Stimulated activated CD4-positive, alpha-beta T cell treated with anti-CD3 and anti-CD28 coated beads, Interleukin-4, amount 100 ng/mL, for 48 hours (primary cell): ENCODE measurements around the gene DNAJC22.
"Not testable (repeated sequence)": the region's sequence is repeated elsewhere in the genome, so short reads cannot be mapped to it uniquely, and the experiment has no call there.

Source experiments
- DNase-seq, 2 donors: peaks; one replicate each; pipeline ENCODE4 v3.0.0-alpha.2; 2020; ENCODE audit warnings: low read depth in 2 of 2

DNAJC22 gene

GRCh38 chr12:49331380-49332222 lies 15.1 kb upstream of the DNAJC22 start:
- DNase-seq = no peak

DNA sequence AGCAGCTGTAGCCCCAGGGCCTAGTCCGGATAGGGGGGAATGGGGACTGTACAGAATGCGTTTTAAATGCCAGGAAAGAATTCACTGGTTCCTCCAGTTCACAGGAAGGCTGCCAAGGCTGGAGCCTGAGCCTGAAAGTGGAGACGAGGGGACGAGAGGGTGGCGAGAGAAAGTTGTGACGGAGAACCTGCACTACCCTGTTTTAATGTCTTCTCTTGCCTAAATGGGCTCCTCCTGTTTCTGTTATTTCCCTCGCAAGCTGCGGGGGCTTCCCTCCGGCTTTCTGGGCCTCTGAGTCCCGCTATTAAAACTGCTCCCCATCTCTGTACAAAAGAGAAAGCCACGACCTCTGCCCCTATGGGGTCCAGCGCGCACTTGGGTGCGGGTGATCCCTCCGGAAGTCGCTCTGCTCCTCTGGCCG lies 14.2 kb upstream of the DNAJC22 start:
- DNase-seq = no peak

DNA sequence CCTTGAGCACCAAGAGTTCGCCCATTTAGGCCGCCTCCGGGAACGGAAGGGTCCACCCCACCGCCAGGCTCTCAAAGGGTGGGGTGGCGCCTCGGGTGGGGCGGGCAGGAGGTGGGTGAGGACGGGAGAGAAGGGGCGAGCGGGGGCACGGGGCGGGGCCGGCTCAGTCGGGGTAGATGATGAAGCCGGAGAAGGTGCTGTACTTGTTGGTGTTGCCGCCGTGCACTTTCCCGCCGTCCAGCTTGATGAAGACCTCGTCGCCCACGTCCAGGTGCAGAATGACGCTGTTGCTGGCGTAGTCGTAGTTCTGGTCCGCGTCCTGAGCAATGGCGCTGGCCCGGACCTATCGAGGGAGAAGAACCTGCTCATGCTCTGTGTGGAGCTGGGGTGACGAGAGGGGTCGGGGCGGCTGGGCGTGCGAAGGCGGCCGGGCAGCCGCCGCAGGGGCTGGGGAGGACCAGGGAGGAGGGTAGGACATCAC lies 13.8 kb upstream of the DNAJC22 start:
- DNase-seq = no peak

DNA sequence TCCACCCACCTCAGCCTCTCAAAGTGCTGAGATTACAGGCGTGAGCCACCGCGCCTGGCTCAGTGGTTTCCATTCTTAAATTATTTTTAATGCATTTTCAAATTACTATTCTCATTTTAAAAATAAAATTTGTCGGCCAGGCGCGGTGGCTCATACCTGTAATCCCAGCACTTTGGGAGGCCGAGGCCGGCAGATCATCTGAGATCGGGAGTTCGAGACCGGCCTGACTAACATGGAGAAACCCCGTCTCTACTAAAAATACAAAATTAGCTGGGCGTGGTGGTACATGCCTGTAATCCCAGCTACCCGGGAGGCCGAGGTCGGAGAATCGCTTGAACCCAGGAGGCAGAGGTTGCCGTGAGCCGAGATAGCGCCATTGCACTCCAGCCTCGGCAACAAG lies 12.9 kb upstream of the DNAJC22 start:
- DNase-seq = not testable (repeated sequence)

- DNase-seq = no peak
Measured at GRCh38 chr12:49334226-49334625, 12.5 kb upstream of the DNAJC22 start.

GRCh38 chr12:49334681-49335080 lies 12.0 kb upstream of the DNAJC22 start:
- DNase-seq = no peak

- no peak for DNase-seq
Measured at GRCh38 chr12:49335118-49335954, 11.4 kb upstream of the DNAJC22 start.

DNA sequence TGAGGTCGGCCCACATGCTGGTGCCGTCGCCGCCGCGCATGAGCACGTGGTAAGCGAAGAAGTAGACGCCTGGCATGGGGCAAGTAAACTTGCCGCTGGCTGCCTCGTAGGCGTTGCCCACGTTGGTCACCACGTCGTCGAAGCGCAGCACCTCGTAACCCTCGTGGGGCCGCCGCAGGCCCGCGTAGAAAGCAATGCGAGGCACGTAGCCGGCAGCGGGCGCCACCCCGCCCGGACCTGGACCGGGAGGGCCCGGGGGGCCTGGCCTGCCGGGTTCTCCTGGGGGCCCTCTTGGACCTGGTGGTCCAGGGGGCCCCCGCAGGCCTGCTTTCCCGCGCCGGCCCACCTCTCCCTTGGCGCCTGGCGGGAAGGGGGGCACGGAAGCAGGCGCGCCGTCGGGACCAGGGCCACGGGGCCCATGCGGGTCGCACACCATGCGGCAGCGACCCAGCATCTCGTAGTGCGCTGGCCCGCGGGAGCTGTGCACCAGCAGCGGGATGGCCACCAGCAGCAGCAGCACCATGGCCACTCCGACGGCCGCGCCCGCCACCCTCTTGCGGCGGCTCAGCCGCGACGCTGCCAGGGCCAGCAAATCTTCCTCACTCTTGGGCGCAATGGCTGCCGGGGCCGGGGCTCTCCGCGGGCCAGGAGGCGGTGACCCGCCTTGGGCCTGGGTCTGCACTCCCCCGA lies 10.6 kb upstream of the DNAJC22 start:
- no peak for DNase-seq

GRCh38 chr12:49336645-49337584 lies 9.8 kb upstream of the DNAJC22 start, which contains the start of gene C1QL4:
Gene C1QL4 (minus strand): TSS chr12:49337188. CDS start chr12:49336477, 711 bp downstream.
- peak; percentile 83 to 89 for DNase-seq

DNA sequence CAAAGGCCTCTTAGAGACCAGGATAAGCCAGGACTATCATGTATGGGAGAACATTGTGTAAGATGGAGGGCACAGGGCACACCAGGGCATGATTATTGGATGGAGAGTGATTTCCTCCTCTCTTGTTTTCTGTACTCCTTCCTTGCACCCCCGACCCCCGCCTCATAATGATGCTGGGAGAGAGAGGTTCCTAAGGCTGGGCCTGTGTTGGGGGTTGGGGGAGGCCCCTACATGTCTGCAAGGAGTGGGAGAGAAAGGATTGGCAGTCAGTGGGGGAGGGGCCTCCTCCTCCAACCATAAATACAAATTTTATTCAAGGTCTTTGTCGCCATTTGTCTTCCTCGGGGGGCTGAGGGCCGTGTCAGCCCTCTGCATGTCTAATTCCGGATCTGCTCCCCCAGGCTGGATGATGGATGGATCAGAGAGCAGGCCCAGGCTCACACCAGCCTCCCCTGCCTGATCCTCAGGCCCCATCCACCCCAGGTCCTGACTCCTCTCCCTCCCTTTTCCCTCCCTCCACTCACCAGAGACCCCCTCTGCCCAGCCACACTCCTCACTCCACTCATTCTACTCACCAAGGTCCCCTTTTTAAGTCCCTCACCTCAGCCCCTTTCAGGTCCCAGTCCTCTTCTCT lies 7.7 kb upstream of the DNAJC22 start:
- no peak for DNase-seq

- DNase-seq = no peak
Measured at GRCh38 chr12:49339464-49339861, 7.2 kb upstream of the DNAJC22 start.

- DNase-seq = no peak
Measured at GRCh38 chr12:49340095-49340870, 6.4 kb upstream of the DNAJC22 start.

DNA sequence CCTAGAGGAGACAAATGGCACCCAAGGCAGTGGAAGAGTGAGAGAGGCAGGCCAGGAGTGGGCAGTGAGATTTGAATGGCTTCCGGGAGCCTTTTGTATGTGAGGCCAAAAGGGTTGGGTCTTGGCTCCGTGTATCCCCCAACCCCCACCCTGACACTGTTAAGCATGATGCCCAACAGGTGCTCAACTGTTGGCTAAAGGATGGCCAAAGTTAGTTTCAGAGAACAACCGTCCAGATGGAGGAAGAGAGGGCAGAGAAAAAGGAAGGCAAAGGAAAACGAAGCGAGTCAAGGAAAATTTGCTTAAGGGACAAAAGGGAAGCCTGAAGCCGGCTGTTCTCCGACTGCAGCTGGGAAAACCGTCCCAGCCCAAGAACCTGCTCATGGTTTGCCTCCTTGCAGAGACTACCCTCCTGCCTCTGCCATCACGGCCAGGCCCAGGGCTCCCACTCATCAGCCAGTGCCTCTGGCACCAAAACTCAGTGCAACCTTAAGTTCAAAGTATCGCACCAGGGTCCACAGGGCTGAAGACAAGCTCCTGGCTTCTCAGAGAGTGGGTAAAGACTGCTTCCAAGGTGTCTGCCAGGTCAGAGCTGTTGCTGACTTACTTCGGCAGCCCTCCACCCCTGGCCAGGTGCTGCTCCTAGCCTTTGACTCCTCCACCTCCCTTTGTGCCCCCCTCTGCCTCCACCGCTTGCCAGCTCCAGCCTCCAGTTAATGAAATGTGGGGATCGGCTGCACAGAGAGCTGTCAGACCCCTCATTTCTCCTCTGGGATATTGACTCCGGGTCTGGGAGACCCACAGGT lies 5.5 kb upstream of the DNAJC22 start:
- no peak for DNase-seq

- DNase-seq = no peak
Measured at GRCh38 chr12:49341777-49342065, 5.0 kb upstream of the DNAJC22 start.

- peak; percentile 81 to 84 for DNase-seq
Measured at GRCh38 chr12:49342066-49342913, 4.4 kb upstream of the DNAJC22 start.

DNA sequence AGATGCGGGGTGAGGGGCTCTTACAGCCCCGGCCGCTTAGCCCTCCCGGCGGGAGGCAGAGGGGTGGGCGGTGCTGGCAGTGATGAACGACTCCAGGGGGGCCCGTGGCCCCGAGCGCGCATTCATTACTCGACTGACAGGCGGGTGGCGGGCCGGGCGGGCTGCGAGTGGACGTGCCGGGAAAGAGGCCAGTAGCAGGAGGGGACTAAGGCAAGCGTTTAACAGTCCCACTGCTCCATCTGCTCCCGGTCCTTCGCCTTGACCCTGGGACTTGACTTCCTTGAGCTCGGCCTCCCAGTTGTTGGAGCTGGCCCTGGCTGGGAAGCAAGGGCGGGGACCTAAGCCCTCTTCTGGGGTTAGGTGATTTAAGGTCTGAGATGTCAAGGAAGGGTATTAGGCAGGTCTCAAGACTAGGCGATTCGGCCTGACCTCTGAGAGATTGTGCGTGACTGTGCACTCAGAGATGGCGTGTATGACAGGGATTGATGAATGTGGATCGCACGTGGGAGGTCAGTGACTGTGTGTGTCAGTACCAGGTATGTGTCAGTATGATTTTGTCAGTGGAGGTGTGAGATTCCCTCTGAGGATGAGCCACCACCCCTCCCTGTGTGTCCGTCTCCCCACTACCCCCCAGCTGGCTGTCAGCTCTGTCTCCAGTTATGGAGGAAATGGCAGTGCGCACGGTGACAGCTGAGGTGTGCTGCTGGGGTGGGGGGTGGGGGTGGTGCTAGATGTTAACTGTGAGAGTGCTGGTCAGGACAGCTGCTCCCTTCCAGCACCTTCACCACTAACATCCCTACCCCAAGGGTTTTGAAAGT lies 3.6 kb upstream of the DNAJC22 start:
- DNase-seq = no peak

DNA sequence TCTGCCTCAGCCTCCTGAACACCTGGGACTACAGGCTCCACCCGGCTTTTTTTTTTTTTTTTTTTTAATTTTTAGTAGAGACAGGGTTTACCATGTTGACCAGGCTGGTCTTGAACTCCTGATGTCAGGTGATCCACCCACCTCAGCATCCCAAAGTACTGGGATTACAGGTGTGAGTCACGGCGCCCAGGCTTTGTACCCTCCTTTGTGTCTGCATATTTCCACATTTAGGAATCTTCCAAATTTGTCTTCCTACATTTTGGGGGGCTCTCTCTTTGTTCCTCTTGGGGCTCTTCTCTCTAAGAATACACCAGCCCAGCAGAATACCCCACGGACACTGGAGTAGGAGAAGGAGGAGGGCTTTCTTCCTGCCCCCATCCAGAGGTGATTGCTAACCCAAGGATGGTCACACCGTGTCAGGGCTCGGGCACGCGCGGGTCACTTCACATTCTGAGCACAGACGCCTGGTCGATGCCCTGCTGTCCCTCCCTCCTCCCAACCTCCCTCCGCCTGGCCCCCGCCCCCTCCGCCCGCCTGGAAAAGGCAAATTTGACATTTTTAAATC lies 2.1 kb upstream of the DNAJC22 start:
- no peak for DNase-seq
